GM21515 (cell line): Measurements from ENCODE around the gene KCTD19.

Source experiments
- ATAC-seq: cut with Tn5 transposase; IDR thresholded peaks from one replicate; pipeline ENCODE4 v1.9.1; 2021; ENCODE audit not compliant: unreplicated experiment

Gene KCTD19

DNA sequence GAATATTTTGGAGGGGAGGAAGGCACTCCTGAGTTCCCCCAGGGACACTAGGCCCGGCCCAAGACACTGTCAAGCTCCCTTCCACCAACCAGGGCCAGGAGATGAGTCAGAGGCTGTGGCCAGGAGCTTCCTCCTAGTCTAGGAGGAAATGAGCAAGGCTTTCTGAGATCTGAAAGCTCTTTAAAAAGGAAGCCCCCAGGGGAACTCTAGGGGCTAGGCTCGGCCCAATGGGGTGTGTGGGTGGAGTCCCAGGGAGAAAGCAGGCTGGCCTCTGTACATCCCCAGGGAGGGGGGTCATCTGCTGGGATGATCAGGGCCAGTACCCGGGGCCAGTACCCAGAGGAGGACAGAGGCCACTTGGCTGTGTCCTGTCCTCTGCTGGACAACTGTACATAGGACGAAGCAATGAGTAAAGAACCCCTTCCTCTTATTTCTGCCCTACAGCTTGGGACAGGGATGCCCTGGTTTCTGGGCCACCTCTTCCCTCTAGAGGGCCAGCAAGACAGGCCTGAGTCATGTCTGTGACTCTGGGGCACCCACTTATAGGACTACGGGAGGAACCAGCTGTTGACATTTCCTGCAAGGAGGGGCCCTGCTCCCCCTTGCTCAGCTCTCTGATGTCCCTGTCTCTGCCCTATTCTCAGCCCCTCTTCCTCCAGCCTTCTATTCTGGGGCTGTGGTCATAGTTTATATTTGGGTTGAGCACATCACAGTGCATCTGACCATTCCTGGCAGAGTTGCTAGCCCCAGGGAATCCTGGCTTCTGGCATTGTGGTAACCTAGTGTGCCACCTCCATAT, 82.0 kb downstream of the KCTD19 start:
- ATAC-seq, result peak; percentile 44

- ATAC-seq, result no peak
Measured at GRCh38 chr16:67243481-67243880, 83.1 kb downstream of the KCTD19 start.

DNA sequence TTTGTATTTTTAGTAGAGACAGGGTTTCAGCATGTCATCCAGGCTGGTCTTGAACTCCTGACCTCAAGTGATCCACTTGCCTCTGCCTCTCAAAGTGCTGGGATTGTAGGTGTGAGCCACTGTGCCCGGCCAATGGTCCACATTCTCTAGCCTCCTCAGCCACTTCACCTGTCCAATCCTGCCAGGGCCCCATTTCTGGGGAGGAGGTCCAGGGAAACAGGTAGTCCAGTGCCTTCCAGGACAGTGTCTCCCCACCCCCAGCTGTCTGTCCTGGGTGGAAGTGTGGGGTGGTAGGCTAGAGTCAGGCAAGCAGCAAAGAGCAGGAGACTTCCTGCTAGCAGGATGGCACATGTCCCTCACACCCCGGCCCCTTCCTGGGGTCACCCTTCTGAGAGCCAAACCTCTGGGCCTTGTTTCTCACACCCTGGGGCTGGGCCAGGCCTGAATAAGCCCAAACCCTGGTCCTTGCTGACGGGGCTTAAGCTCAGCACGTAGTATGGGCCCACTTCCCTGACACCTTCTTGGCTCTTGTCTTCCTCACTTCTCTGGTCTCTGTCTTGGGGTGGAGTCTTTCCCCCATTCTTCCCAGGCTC, 84.3 kb downstream of the KCTD19 start:
- no peak for ATAC-seq

DNA sequence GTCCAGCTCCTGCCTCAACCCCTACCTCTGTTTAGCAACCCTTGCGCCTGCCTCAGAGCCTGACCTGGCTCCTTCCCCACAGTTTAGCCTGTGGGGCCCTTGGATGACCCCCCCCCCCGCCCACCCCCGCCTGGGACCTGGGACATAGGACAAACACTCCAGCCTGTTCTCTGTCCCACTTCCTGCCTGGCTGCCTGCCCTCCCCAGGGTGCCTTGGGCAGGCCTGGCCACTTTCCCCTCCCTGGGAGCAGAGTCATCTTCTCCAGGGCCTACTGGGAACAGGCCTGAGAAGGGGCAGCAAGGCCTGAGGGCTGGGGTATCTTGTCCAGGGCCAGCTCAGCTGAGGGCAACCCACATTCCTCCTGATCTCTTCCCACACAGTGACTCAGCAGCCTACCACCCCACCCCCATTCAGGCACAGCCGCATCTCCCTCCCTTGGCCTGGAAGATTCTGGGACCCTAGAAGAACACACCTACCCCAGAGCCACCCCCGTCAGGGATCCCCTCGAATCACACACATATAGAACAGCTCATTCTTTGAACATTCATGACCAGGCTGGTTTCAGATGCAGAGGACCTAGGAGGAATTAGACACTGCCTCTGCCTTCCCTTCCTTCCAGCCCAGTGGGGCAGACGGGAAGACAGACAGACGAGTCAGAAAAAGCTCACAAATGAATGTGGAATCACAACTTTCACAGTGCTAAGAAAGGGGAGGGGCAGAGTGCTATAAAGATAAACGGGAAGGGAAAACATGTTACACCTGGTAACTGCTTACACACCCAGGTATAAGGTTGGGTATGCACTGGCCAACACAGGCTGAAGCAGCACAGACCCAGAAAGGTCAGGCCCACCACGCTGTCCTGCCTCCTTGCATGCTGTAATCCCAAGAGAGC, 85.3 kb downstream of the KCTD19 start:
- no peak for ATAC-seq

DNA sequence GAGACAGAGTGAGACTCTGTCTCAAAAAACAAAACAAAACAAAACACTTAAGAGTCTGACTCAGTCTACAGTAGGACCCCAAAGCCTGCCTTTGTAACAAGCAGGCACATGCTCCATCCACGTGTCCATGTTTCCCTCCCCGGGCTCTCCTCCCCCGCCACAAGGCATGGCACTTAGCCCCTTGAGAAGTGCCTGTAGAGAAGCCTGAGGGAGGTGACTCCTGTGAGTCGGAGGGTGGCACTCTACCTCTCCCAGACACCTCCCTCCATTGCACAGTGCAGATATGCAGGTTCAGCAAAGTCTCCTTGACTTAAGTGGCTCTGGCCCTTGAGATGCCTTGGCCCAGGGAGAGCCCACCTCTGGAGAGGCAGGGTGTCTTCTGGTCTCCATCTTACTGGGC, 86.0 kb downstream of the KCTD19 start:
- ATAC-seq, result no peak
